ENCODE data around the gene CPOX. TPM values are rescaled to one million over a fixed set of nuclear protein-coding genes. Genes with fewer than 3 reads are reported as not detected.

CPOX gene
- total and polyA plus RNA-seq, 2 donors from 2014 or later = 6.6 to 13.7 TPM

DNA sequence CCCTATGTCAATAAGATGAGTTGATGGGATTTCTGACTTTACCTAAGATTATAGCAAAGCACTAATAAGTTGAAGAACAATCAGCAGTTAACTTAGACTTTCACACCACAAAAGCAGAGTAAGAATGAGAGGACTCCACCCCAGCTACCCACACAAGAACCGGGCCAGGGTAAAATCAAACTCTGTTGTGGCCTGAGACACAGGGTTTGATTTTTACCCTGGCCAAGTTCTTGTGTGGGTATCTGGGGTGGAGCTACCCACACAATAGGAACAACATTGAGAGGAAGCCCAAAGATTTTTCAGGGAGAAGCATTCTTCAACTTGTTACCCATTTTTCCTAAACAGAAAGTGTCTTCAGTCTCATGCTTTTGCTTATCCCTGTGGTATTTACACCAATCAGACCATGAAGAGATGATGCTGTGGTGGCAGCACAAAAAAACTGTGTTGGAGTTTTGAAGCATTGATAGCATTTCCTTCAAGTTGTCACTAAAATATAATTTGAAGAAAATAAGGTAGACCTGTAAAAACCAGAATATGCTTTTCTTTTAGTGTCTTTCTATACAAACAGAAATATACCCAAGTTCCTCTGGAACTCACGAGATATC is 25.6 kb downstream of the CPOX start:
- no peak for DNase-seq
- H3K27ac ChIP-seq (ENCODE audit: low read depth in 2 of 2, low read length in 2 of 2) = no peak overlapping the region
- no peaks in the 10 kb centered on the region for H3K4me1 ChIP-seq (ENCODE audit: control insufficient read depth in 2 of 3, insufficient read depth in 2 of 3, low read depth in 1 of 3, low read length in 3 of 3)
- no peaks in the 10 kb centered on the region for H3K36me3 ChIP-seq (ENCODE audit: control insufficient read depth in 2 of 3, insufficient read depth in 3 of 3, low read length in 3 of 3)
- H3K27me3 ChIP-seq (ENCODE audit: control insufficient read depth, insufficient read depth, low read length) = no peaks in the 10 kb centered on the region
- TF ChIP-seq CTCF (IDR thresholded peaks at IDR 0.05; ENCODE audit: borderline replicate concordance, extremely low read depth, insufficient read depth) = no peak
- intact Hi-C loops (cut with DNase I) = no loop called here
- H3K9ac ChIP-seq (ENCODE audit: low read length in 3 of 3) = no peak overlapping the region
- no peaks in the 10 kb centered on the region for H3K9me3 ChIP-seq (ENCODE audit: control insufficient read depth in 2 of 3, insufficient read depth in 1 of 3, low read length in 3 of 3)
- no peak overlapping the region for H3K4me3 ChIP-seq (ENCODE audit: low read length in 3 of 3)
- no peak for FAIRE-seq

DNA sequence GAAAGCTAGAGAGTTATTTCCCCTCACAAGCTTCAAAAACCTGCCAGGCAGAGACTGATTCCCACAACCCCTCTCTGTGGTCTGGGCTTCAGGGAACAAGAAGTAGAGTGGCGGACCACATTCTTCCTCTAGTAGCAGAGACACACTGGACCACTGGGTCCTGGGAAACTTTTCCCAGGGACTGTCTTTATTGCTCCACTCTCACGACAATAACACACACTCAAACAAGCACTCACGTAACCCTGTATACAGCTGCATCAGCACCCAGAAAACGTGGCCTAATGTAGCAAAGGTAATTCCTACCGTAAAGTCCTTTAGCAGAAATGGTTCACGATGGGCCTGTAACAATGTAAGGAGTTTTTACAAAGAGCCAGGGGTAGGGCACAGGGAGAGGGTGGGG is 27.6 kb downstream of the CPOX start:
- no peaks in the 10 kb centered on the region for H3K36me3 ChIP-seq (ENCODE audit: control insufficient read depth in 2 of 3, insufficient read depth in 3 of 3, low read length in 3 of 3)
- H3K27me3 ChIP-seq (ENCODE audit: control insufficient read depth, insufficient read depth, low read length) = no peaks in the 10 kb centered on the region
- H3K4me1 ChIP-seq (ENCODE audit: control insufficient read depth in 2 of 3, insufficient read depth in 2 of 3, low read depth in 1 of 3, low read length in 3 of 3) = no peaks in the 10 kb centered on the region
- H3K4me3 ChIP-seq (ENCODE audit: low read length in 3 of 3) = no peak overlapping the region
- H3K27ac ChIP-seq (ENCODE audit: low read depth in 2 of 2, low read length in 2 of 2) = no peak overlapping the region
- no peak overlapping the region for H3K9ac ChIP-seq (ENCODE audit: low read length in 3 of 3)
- DNase-seq (no peak), FAIRE-seq (no peak)
- no peak for TF ChIP-seq CTCF (IDR thresholded peaks at IDR 0.05; ENCODE audit: borderline replicate concordance, extremely low read depth, insufficient read depth)
- intact Hi-C loops (cut with DNase I) = no loop called here
- no peaks in the 10 kb centered on the region for H3K9me3 ChIP-seq (ENCODE audit: control insufficient read depth in 2 of 3, insufficient read depth in 1 of 3, low read length in 3 of 3)

DNA sequence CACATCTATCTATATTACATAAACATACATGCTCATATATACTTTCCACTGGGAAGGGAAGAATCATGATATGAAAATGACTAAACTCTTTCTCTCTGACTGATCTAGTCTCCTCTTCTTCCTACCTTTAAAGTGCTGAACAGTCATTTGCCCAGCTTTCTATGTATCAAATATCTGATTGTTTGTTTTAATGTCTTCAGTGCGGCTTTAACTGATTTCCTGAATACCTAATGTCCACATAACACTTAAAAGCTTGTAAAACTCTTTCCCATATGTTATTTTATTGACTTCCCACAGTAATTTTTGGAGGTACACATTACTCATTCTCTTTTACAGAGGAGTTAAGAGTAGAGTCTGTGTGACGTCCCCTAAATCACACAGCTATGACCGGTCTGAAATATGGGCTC is 28.2 kb downstream of the CPOX start:
- Histone ChIP-seq H3K4me3 (ENCODE audit: low read length in 3 of 3) (no peak overlapping the region), H3K9me3 (ENCODE audit: control insufficient read depth in 2 of 3, insufficient read depth in 1 of 3, low read length in 3 of 3) (no peaks in the 10 kb centered on the region), H3K27ac (ENCODE audit: low read depth in 2 of 2, low read length in 2 of 2) (no peak overlapping the region), H3K36me3 (ENCODE audit: control insufficient read depth in 2 of 3, insufficient read depth in 3 of 3, low read length in 3 of 3) (no peaks in the 10 kb centered on the region), H3K9ac (ENCODE audit: low read length in 3 of 3) (no peak overlapping the region), H3K27me3 (ENCODE audit: control insufficient read depth, insufficient read depth, low read length) (no peaks in the 10 kb centered on the region), H3K4me1 (ENCODE audit: control insufficient read depth in 2 of 3, insufficient read depth in 2 of 3, low read depth in 1 of 3, low read length in 3 of 3) (no peaks in the 10 kb centered on the region)
- TF ChIP-seq CTCF (IDR thresholded peaks at IDR 0.05; ENCODE audit: borderline replicate concordance, extremely low read depth, insufficient read depth) = no peak
- FAIRE-seq (no peak), DNase-seq (no peak)
- intact Hi-C loops (cut with DNase I) = no loop called here
